Measurements from ENCODE around the gene COX10.

GRCh38 chr17:14134456-14134855 is 65.2 kb downstream of the COX10 start:
- TF ChIP-seq, protein P1, sequence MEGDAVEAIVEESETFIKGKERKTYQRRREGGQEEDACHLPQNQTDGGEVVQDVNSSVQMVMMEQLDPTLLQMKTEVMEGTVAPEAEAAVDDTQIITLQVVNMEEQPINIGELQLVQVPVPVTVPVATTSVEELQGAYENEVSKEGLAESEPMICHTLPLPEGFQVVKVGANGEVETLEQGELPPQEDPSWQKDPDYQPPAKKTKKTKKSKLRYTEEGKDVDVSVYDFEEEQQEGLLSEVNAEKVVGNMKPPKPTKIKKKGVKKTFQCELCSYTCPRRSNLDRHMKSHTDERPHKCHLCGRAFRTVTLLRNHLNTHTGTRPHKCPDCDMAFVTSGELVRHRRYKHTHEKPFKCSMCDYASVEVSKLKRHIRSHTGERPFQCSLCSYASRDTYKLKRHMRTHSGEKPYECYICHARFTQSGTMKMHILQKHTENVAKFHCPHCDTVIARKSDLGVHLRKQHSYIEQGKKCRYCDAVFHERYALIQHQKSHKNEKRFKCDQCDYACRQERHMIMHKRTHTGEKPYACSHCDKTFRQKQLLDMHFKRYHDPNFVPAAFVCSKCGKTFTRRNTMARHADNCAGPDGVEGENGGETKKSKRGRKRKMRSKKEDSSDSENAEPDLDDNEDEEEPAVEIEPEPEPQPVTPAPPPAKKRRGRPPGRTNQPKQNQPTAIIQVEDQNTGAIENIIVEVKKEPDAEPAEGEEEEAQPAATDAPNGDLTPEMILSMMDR (IDR thresholded peaks at IDR 0.05) = no peak
- no peak for TF ChIP-seq POLR2A (IDR thresholded peaks at IDR 0.05)
